ENCODE results near the gene CCDC51. TPM values are rescaled to one million over a fixed set of nuclear protein-coding genes. Genes with fewer than 3 reads are reported as not detected.

The CCDC51 gene
- total and polyA plus RNA-seq, 9 of the 15 experiments (the other 6 are each of a cell fraction or from before 2014, with no cell fraction given): 6.5 to 18.6 (median 15.7) TPM

DNA sequence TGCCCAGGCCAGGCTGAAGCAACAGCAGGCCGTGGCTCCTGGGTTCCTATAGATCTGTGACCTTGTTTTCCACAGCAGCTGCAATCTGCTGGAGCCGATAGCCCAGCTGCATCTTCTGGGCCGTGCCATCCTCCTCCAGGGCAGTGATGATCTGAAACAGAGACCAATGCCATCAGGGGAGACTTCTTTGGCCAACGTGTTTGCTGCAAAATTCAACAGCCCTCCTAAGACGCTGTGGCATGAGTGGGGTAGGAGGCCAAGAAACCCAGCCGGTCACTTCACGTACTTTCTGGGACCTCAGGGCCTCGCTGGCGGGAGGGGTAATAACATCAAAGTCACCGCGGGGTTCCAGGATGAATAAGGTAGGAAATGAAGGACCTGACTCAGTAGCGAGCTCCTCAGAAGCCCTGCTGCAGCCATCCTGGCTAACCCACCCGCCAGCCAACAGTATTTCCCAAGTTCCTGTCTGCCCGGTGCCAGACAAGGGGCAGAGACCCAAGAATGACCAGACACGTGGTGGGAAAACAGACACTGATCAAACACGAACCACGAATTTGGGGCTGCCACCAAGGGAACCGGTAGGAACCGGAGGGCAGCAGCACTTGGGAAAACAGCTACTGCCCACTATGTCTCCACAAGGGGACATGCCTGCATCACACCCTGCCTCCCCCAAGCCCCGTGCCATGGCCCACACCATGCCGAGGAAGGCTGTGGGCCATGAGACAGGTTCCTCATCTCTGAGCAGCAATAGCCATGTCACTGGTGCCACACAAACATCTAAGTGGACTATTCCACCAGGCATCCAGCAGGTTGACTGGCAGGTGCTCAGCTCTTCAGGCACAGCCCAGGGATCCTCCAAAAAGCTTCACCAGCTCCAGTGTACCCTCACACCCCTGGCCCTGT, 35.2 kb downstream of the CCDC51 start:
- POLR2A ChIA-PET: interaction anchor here (0.6 to 0.7 kb wide), 3 partner anchors 22 to 989 kb away, joined by 3 read pairs; no protein-coding TSS in a partner anchor

More for the DNA sequence above, 35.2 kb downstream of the CCDC51 start:
- CTCF ChIA-PET (ENCODE audit: low intra/inter-chr PET ratio): no interaction called here
- no peak for TF ChIP-seq TAF1 (IDR thresholded peaks at IDR 0.05; ENCODE audit: control insufficient read depth, extremely low read depth, insufficient read depth, low read length, severe bottlenecking)
- no peak for TF ChIP-seq MYC (IDR thresholded peaks at IDR 0.05; ENCODE audit: low read depth, low read length)
- TF ChIP-seq MYC (CRISPR knock-in tag; IDR thresholded peaks at IDR 0.05; ENCODE audit: borderline replicate concordance, low read depth): no peak
- no peak for TF ChIP-seq FOXJ2 (tag; IDR thresholded peaks at IDR 0.05)
- no peak for TF ChIP-seq STAT5A (IDR thresholded peaks at IDR 0.05; ENCODE audit: borderline replicate concordance, low read length)
- TF ChIP-seq CBX1 (IDR thresholded peaks at IDR 0.05; ENCODE audit: low read depth): no peak
- no peak for TF ChIP-seq TBP (optimal IDR thresholded peaks at IDR 0.05; ENCODE audit: low read depth, low read length)
- no peak for TF ChIP-seq CCAR2 (IDR thresholded peaks at IDR 0.05; ENCODE audit: low read depth, low read length)
- no peak for TF ChIP-seq ZNF644 (tag; IDR thresholded peaks at IDR 0.05; ENCODE audit: low read depth)
- TF ChIP-seq THRAP3 (IDR thresholded peaks at IDR 0.05; ENCODE audit: borderline replicate concordance): no peak
- TF ChIP-seq DIDO1 (tag; IDR thresholded peaks at IDR 0.05; ENCODE audit: low read depth): no peak
- no peak for TF ChIP-seq ZSCAN32 (CRISPR knock-in tag; IDR thresholded peaks at IDR 0.05)
- no peak for TF ChIP-seq WHSC1 (IDR thresholded peaks at IDR 0.05; ENCODE audit: low read length)
- TF ChIP-seq, protein P1, sequence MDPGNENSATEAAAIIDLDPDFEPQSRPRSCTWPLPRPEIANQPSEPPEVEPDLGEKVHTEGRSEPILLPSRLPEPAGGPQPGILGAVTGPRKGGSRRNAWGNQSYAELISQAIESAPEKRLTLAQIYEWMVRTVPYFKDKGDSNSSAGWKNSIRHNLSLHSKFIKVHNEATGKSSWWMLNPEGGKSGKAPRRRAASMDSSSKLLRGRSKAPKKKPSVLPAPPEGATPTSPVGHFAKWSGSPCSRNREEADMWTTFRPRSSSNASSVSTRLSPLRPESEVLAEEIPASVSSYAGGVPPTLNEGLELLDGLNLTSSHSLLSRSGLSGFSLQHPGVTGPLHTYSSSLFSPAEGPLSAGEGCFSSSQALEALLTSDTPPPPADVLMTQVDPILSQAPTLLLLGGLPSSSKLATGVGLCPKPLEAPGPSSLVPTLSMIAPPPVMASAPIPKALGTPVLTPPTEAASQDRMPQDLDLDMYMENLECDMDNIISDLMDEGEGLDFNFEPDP (CRISPR knock-in tag; IDR thresholded peaks at IDR 0.05): no peak
- TF ChIP-seq, protein P2, sequence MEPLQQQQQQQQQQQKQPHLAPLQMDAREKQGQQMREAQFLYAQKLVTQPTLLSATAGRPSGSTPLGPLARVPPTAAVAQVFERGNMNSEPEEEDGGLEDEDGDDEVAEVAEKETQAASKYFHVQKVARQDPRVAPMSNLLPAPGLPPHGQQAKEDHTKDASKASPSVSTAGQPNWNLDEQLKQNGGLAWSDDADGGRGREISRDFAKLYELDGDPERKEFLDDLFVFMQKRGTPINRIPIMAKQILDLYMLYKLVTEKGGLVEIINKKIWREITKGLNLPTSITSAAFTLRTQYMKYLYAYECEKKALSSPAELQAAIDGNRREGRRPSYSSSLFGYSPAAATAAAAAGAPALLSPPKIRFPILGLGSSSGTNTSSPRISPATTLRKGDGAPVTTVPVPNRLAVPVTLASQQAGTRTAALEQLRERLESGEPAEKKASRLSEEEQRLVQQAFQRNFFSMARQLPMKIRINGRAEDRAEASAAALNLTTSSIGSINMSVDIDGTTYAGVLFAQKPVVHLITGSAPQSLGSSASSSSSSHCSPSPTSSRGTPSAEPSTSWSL (CRISPR knock-in tag; IDR thresholded peaks at IDR 0.05; ENCODE audit: borderline replicate concordance): no peak
- no peak for FAIRE-seq
- H4K20me1 ChIP-seq (replicated peaks; ENCODE audit: control insufficient read depth, insufficient read depth, low read length): 0 out of 2 replicates have a peak, but pooled peaks cover 6% of the 10 kb centered on the region
- WGBS (ENCODE audit: insufficient coverage, low coverage, missing lambda C conversion rate): 50% methylated on average over 16 of the region's 21 CpGs
- H3K27ac ChIP-seq (ENCODE audit: extremely low read depth, low read depth, low read length): no peak overlapping the region
- H3K27me3 ChIP-seq (ENCODE audit: control insufficient read depth in 2 of 2, insufficient read depth in 2 of 2, low read length in 2 of 2): no peaks in the 10 kb centered on the region
- intact Hi-C loops (cut with micrococcal nuclease) (loop anchor here (5.0 to 10.0 kb wide), 3 partner anchors 100 to 210 kb away; partner anchors contain the start of gene SHISA5), in situ Hi-C loops (cut with MboI) (loop anchor here (5.0 kb wide), 1 partner anchor 33 kb away; no protein-coding TSS in a partner anchor)
- H3K4me1 ChIP-seq (replicated peaks in 1 of 2; ENCODE audit: control insufficient read depth in 2 of 2, insufficient read depth in 2 of 2, low read length in 2 of 2): peaks cover 0 to 3% of the 10 kb centered on the region in 2 experiments; a peak in 1 of 5 replicates
- no peak for DNase-seq (ENCODE audit: extremely low read depth in 1 of 4, low spot score in 3 of 4)
- H3K4me3 ChIP-seq: no peak overlapping the region
- H3K9me1 ChIP-seq (ENCODE audit: control insufficient read depth, insufficient read depth, low read length): no peaks in the 10 kb centered on the region
- no peak overlapping the region for H2AFZ ChIP-seq (ENCODE audit: low read depth, low read length)
- H3K36me3 ChIP-seq (ENCODE audit: control insufficient read depth, insufficient read depth, low read length): no peaks in the 10 kb centered on the region
- H3K79me2 ChIP-seq (ENCODE audit: control insufficient read depth, insufficient read depth, low read length): no peaks in the 10 kb centered on the region
- no peak overlapping the region for H3K4me2 ChIP-seq (ENCODE audit: insufficient read depth, low read length)
- peak overlapping the region in 1 of 2 experiments; percentile 23; a peak in 1 of 4 replicates for H3K9ac ChIP-seq (ENCODE audit: insufficient read depth in 1 of 2, low read depth in 2 of 2, low read length in 2 of 2)
- no TSS peak for BruUV-seq (replicated peaks)
- H3K9me3 ChIP-seq (replicated peaks; ENCODE audit: control insufficient read depth, insufficient read depth, low read depth, low read length): no peaks in the 10 kb centered on the region
- no peak for ATAC-seq

All from K562 (cell line).